ENCODE measurements around the gene TMEM123. TPM values are rescaled to one million over a fixed set of nuclear protein-coding genes. Genes with fewer than 3 reads are reported as not detected.
"Not testable (repeated sequence)": the region's sequence is repeated elsewhere in the genome, so short reads cannot be mapped to it uniquely, and the experiment has no call there.

TMEM123 gene
- total RNA-seq, 1 experiment from 2014 or later = 236 TPM

DNA sequence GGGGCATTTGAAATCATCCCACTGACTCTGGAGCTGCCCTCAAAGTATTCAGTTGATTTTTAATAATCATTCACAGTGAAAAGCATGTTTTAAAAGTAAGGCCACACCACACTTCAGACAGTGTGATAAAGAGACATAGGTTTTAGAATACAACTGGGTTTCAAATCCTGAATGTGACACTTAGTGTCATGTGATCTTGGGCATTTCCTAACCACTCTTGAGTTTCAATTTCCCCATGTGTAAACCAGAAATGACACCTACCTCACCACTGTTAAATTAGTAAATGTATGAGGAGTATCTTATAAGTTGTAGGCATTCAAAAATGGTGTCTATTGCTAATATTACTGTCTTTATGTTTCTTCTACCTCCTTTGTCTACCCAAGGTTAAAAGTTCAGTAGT lies 5.4 kb downstream of the TMEM123 start:
- TF ChIP-seq, protein P1, sequence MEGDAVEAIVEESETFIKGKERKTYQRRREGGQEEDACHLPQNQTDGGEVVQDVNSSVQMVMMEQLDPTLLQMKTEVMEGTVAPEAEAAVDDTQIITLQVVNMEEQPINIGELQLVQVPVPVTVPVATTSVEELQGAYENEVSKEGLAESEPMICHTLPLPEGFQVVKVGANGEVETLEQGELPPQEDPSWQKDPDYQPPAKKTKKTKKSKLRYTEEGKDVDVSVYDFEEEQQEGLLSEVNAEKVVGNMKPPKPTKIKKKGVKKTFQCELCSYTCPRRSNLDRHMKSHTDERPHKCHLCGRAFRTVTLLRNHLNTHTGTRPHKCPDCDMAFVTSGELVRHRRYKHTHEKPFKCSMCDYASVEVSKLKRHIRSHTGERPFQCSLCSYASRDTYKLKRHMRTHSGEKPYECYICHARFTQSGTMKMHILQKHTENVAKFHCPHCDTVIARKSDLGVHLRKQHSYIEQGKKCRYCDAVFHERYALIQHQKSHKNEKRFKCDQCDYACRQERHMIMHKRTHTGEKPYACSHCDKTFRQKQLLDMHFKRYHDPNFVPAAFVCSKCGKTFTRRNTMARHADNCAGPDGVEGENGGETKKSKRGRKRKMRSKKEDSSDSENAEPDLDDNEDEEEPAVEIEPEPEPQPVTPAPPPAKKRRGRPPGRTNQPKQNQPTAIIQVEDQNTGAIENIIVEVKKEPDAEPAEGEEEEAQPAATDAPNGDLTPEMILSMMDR (IDR thresholded peaks at IDR 0.05; ENCODE audit: unreplicated experiment) = no peak
- Mint-ChIP-seq H3K27ac (ENCODE audit: unreplicated experiment) (no peak overlapping the region), H3K36me3 (ENCODE audit: insufficient read depth, unreplicated experiment) (peaks cover 20% of the 10 kb centered on the region), H3K9me3 (ENCODE audit: low read depth, unreplicated experiment) (no peaks in the 10 kb centered on the region), H3K4me1 (ENCODE audit: low read depth, unreplicated experiment) (peaks cover 21% of the 10 kb centered on the region), H3K27me3 (ENCODE audit: unreplicated experiment) (no peaks in the 10 kb centered on the region), H3K4me3 (ENCODE audit: low read depth, unreplicated experiment) (no peak overlapping the region)
- CTCF ChIA-PET = no interaction called here
- DNase-seq = no peak
- BruUV-seq (replicated peaks) = no TSS peak
- intact Hi-C loops (cut with micrococcal nuclease; ENCODE audit: unreplicated experiment) = loop anchor here (5.0 kb wide), 1 partner anchor 45 kb away; no protein-coding TSS in a partner anchor

DNA sequence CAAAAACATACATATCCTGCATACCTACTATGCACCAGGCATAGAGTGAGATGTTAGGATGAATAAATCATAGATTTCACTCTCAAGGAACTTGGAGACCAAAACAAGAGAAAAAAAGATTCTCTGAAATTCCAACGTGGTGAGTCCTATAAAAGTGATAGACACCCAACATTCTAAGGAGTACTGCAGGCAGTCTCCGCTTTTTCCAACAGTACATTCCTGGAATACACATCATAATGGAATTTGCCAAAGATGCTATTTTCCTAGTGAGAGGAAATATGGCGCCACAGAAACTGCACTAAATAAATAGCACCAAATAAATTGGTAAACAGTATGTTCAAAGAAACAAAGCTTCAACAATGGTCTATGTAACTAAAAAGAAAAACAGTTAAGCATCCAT lies 6.0 kb downstream of the TMEM123 start:
- no TSS peak for BruUV-seq (replicated peaks)
- no peak overlapping the region for H3K27ac Mint-ChIP-seq (ENCODE audit: unreplicated experiment)
- H3K36me3 Mint-ChIP-seq (ENCODE audit: insufficient read depth, unreplicated experiment) = peaks cover 14% of the 10 kb centered on the region
- H3K9me3 Mint-ChIP-seq (ENCODE audit: low read depth, unreplicated experiment) = no peaks in the 10 kb centered on the region
- H3K4me1 Mint-ChIP-seq (ENCODE audit: low read depth, unreplicated experiment) = peaks cover 24% of the 10 kb centered on the region
- intact Hi-C loops (cut with micrococcal nuclease; ENCODE audit: unreplicated experiment) = loop anchor here (5.0 kb wide), 1 partner anchor 44 kb away; no protein-coding TSS in a partner anchor
- CTCF ChIA-PET = no interaction called here
- no peak overlapping the region for H3K4me3 Mint-ChIP-seq (ENCODE audit: low read depth, unreplicated experiment)
- no peaks in the 10 kb centered on the region for H3K27me3 Mint-ChIP-seq (ENCODE audit: unreplicated experiment)
- DNase-seq = no peak
- TF ChIP-seq, protein P1 (IDR thresholded peaks at IDR 0.05; ENCODE audit: unreplicated experiment) = no peak

DNA sequence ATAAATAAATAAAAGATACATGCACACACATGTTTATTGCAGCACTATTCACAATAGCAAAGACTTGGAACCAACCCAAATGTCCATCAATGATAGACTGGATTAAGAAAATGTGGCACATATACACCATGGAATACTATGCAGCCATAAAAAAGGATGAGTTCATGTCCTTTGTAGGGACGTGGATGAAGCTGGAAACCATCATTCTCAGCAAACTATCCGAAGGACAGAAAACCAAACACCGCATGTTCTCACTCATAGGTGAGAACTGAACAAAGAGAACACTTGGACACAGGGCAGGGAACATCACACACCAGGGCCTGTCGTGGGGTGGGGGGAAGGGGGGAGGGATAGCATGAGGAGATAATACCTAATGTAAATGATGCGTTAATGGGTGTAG lies 7.9 kb downstream of the TMEM123 start:
- not testable (repeated sequence) for H3K36me3 Mint-ChIP-seq (ENCODE audit: insufficient read depth, unreplicated experiment); H3K4me3 Mint-ChIP-seq (ENCODE audit: low read depth, unreplicated experiment)

DNA sequence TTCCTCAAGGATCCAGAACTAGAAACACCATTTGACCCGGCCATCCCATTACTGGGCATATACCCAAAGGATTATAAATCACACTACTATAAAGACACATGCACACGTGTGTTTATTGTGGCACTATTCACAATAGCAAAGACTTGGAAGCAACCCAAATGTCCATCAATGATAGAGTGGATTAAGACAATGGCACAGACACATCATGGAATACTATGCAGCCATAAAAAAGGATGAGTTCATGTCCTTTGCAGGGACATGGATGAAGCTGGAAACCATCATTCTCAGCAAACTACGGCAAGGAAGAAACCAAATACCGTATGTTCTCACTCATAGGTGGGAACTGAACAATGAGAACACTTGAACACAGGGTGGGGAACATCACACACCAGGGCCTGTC lies 8.4 kb downstream of the TMEM123 start:
- H3K9me3 Mint-ChIP-seq (ENCODE audit: low read depth, unreplicated experiment); CTCF ChIA-PET; H3K4me3 Mint-ChIP-seq (ENCODE audit: low read depth, unreplicated experiment); H3K36me3 Mint-ChIP-seq (ENCODE audit: insufficient read depth, unreplicated experiment); intact Hi-C loops (cut with micrococcal nuclease; ENCODE audit: unreplicated experiment); BruUV-seq (replicated peaks); DNase-seq; H3K27me3 Mint-ChIP-seq (ENCODE audit: unreplicated experiment); H3K27ac Mint-ChIP-seq (ENCODE audit: unreplicated experiment): not testable (repeated sequence)
- peaks cover 31% of the 10 kb centered on the region for H3K4me1 Mint-ChIP-seq (ENCODE audit: low read depth, unreplicated experiment)

More for the DNA sequence above, 7.9 kb downstream of the TMEM123 start:
- peaks cover 33% of the 10 kb centered on the region for H3K4me1 Mint-ChIP-seq (ENCODE audit: low read depth, unreplicated experiment)
- H3K27ac Mint-ChIP-seq (ENCODE audit: unreplicated experiment); H3K27me3 Mint-ChIP-seq (ENCODE audit: unreplicated experiment); H3K9me3 Mint-ChIP-seq (ENCODE audit: low read depth, unreplicated experiment); CTCF ChIA-PET; DNase-seq; BruUV-seq (replicated peaks): not testable (repeated sequence)
- intact Hi-C loops (cut with micrococcal nuclease; ENCODE audit: unreplicated experiment) = loop anchor here (5.0 kb wide), 1 partner anchor 42 kb away; no protein-coding TSS in a partner anchor

DNA sequence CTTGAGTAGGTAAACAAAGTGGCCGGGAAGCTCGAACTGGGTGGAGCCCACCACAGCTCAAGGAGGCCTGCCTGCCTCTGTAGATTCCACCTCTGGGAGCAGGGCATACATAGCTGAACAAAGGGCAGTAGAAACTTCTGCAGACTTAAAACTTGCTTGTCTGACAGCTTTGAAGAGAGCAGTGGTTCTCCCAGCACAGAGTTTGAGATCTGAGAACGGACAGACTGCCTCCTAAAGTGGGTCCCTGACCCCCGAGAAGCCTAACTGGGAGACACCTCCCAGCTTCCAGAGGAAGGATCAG lies 13.6 kb downstream of the TMEM123 start:
- H3K27me3 Mint-ChIP-seq (ENCODE audit: unreplicated experiment); H3K4me3 Mint-ChIP-seq (ENCODE audit: low read depth, unreplicated experiment); intact Hi-C loops (cut with micrococcal nuclease; ENCODE audit: unreplicated experiment); H3K27ac Mint-ChIP-seq (ENCODE audit: unreplicated experiment); BruUV-seq (replicated peaks); H3K9me3 Mint-ChIP-seq (ENCODE audit: low read depth, unreplicated experiment); H3K36me3 Mint-ChIP-seq (ENCODE audit: insufficient read depth, unreplicated experiment); DNase-seq: not testable (repeated sequence)
- H3K4me1 Mint-ChIP-seq (ENCODE audit: low read depth, unreplicated experiment) = peaks cover 31% of the 10 kb centered on the region
- CTCF ChIA-PET = interaction anchor here (0.6 kb wide), 1 partner anchor 10 kb away, joined by 4 read pairs; no protein-coding TSS in a partner anchor

DNA sequence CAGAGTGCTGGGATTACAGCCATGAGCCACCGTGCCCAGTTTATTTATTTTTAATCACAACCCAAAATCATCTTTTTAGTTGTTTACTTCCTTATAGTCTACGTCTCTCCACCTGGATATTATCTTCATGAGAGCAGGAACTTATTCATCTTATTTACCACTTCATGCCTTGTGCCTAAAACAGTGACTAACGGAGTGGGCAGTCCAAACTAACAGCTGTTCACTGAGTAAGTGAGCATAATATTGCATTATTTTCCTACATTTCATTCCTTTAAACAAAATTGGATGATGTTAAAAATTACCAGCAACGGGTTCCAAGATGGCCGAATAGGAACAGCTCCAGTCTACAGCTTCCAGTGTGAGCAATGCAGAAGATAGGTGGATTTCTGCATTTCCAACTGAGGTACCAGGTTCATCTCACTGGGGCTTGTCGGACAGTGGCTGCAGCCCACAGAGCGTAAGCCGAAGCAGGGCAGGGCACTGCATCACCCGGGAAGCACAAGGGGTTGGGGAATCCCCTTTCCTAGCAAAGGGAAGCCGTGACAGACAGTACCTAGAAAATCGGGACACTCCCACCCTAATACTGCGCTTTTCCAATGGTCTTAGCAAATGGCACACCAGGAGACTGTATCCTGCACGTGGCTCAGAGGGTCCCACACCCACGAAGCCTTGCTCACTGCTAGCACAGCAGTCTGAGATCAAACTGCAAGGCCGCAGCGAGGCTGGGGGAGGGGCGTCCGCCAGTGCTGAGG lies 14.1 kb downstream of the TMEM123 start:
- H3K36me3 Mint-ChIP-seq (ENCODE audit: insufficient read depth, unreplicated experiment) = peaks cover 11% of the 10 kb centered on the region
- peaks cover 31% of the 10 kb centered on the region for H3K4me1 Mint-ChIP-seq (ENCODE audit: low read depth, unreplicated experiment)
- H3K27me3 Mint-ChIP-seq (ENCODE audit: unreplicated experiment) = no peaks in the 10 kb centered on the region
- H3K27ac Mint-ChIP-seq (ENCODE audit: unreplicated experiment) = no peak overlapping the region
- CTCF ChIA-PET = no interaction called here
- TF ChIP-seq, protein P1 (IDR thresholded peaks at IDR 0.05; ENCODE audit: unreplicated experiment) = no peak
- no peak overlapping the region for H3K4me3 Mint-ChIP-seq (ENCODE audit: low read depth, unreplicated experiment)
- intact Hi-C loops (cut with micrococcal nuclease; ENCODE audit: unreplicated experiment) = no loop called here
- peaks cover 2% of the 10 kb centered on the region for H3K9me3 Mint-ChIP-seq (ENCODE audit: low read depth, unreplicated experiment)
- no peak for DNase-seq
- BruUV-seq (replicated peaks) = no TSS peak

Measured in Calu3 (cell line).